CD4-positive, CD25-positive, alpha-beta regulatory T cell (primary cell): ENCODE data around the gene FSTL4. TPM values are rescaled to one million over a fixed set of nuclear protein-coding genes. Genes with fewer than 3 reads are reported as not detected.
A peak's percentile ranks its signal among the peaks of the same experiment; 100 is the strongest.

Experiments used
- ATAC-seq, 2 donors: fragments of 150-1000 bp; cut with Tn5 transposase; one replicate each; pipeline ENCODE4 v1.10.0; 2021; ENCODE audit warnings: low read depth in 2 of 2, moderate number of reproducible peaks in 2 of 2, moderate library complexity in 1 of 2
- DNase-seq, 3 donors: peaks; one replicate each; pipeline versions ENCODE4 v3.0.0 to v3.0.0-alpha.2; 2012 to 2022; ENCODE audit warnings: mixed read lengths in 1 of 3
- H3K27ac ChIP-seq: one replicate; pipeline ENCODE4 v1.7.0; 2013; ENCODE audit warnings: mild to moderate bottlenecking, low read length; ENCODE audit not compliant: insufficient read depth, poor library complexity, severe bottlenecking
- H3K27me3 ChIP-seq: one replicate; pipeline ENCODE4 v1.7.0; 2013; ENCODE audit warnings: low read length; ENCODE audit not compliant: control insufficient read depth, insufficient read depth
- H3K36me3 ChIP-seq: one replicate; pipeline ENCODE4 v1.7.0; 2013; ENCODE audit warnings: mild to moderate bottlenecking, low read length, moderate library complexity; ENCODE audit not compliant: control insufficient read depth, insufficient read depth
- H3K4me1 ChIP-seq: 2 replicates; pipeline ENCODE4 v1.7.0; 2013; ENCODE audit warnings: mild to moderate bottlenecking, low read length; ENCODE audit not compliant: insufficient read depth, control insufficient read depth, poor library complexity, severe bottlenecking
- H3K4me3 ChIP-seq: one replicate; pipeline ENCODE4 v1.7.0; 2013; ENCODE audit warnings: low read depth, mild to moderate bottlenecking, low read length, moderate library complexity
- H3K9me3 ChIP-seq, 2 experiments: 1 replicate in 1 of 2; 2 replicates in 1 of 2; pipeline ENCODE4 v1.7.0; 2013; ENCODE audit warnings: low read length in 2 of 2, mild to moderate bottlenecking in 1 of 2, moderate library complexity in 1 of 2; ENCODE audit not compliant: control insufficient read depth in 2 of 2
- H3K27ac Mint-ChIP-seq, 3 donors: one replicate each; pipeline ENCODE4 v1.8.0; 2020 to 2022; ENCODE audit warnings: mild to moderate bottlenecking in 3 of 3, mixed read lengths in 3 of 3, moderate library complexity in 2 of 3
- H3K27me3 Mint-ChIP-seq: one replicate; pipeline ENCODE4 v1.8.0; 2022; ENCODE audit warnings: mild to moderate bottlenecking, mixed read lengths
- H3K36me3 Mint-ChIP-seq: one replicate; pipeline ENCODE4 v1.8.0; 2020; ENCODE audit warnings: mixed read lengths
- H3K4me1 Mint-ChIP-seq, 4 donors: one replicate each; pipeline ENCODE4 v1.8.0; 2020 to 2022; ENCODE audit warnings: mixed read lengths in 4 of 4, mild to moderate bottlenecking in 1 of 4
- H3K4me3 Mint-ChIP-seq, 4 donors: one replicate each; pipeline ENCODE4 v1.8.0; 2020 to 2022; ENCODE audit warnings: mild to moderate bottlenecking in 4 of 4, mixed read lengths in 4 of 4, moderate library complexity in 3 of 4
- H3K9me3 Mint-ChIP-seq, 7 donors: one replicate each; pipeline ENCODE4 v1.8.0; 2020 to 2022; ENCODE audit warnings: mixed read lengths in 7 of 7, mild to moderate bottlenecking in 3 of 7, moderate library complexity in 2 of 7
- polyA plus RNA-seq, 4 donors: library from polyadenylated mRNA; unstranded; fragments of 300-500 nt; fragmentation: Illumina TruSeq; gene quantifications; one replicate each; pipeline ENCODE4 v1.2.3, GENCODE V29; 2021
- total RNA-seq: library from RNA; stranded (reverse); gene quantifications from one replicate; pipeline ENCODE4 v1.2.3, GENCODE V29; 2022

The FSTL4 gene
- total and polyA plus RNA-seq, 5 donors from 2014 or later, result 0.57 TPM; not detected in 4

- H3K4me1 ChIP-seq, result no peaks in the 10 kb centered on the region
- Mint-ChIP-seq H3K27me3 (peaks cover 10% of the 10 kb centered on the region), H3K36me3 (no peaks in the 10 kb centered on the region), H3K27ac (no peak overlapping the region), H3K4me3 (no peak overlapping the region), H3K9me3 (no peaks in the 10 kb centered on the region), H3K4me1 (no peaks in the 10 kb centered on the region)
- DNase-seq, result no peak
- no peak overlapping the region for H3K4me3 ChIP-seq
- H3K36me3 ChIP-seq, result no peaks in the 10 kb centered on the region
- no peak overlapping the region for H3K27ac ChIP-seq
- no peak for ATAC-seq
- no peaks in the 10 kb centered on the region for H3K27me3 ChIP-seq
- H3K9me3 ChIP-seq, result no peaks in the 10 kb centered on the region
These were observed 183.3 kb downstream of the FSTL4 start for GRCh38 chr5:133429046-133429445.

GRCh38 chr5:133428072-133428660 lies 184.2 kb downstream of the FSTL4 start:
- no peaks in the 10 kb centered on the region for H3K27me3 ChIP-seq
- peaks cover 4% of the 10 kb centered on the region for H3K4me1 ChIP-seq
- H3K27ac ChIP-seq, result no peak overlapping the region
- DNase-seq, result no peak
- Mint-ChIP-seq H3K9me3 (no peaks in the 10 kb centered on the region), H3K36me3 (no peaks in the 10 kb centered on the region), H3K4me1 (peaks cover 0 to 5% (median 2%) of the 10 kb centered on the region in 4 donors), H3K27ac (no peak overlapping the region), H3K27me3 (peaks cover 5% of the 10 kb centered on the region), H3K4me3 (no peak overlapping the region)
- H3K36me3 ChIP-seq, result no peaks in the 10 kb centered on the region
- H3K4me3 ChIP-seq, result no peak overlapping the region
- ATAC-seq, result no peak
- no peaks in the 10 kb centered on the region for H3K9me3 ChIP-seq

DNA sequence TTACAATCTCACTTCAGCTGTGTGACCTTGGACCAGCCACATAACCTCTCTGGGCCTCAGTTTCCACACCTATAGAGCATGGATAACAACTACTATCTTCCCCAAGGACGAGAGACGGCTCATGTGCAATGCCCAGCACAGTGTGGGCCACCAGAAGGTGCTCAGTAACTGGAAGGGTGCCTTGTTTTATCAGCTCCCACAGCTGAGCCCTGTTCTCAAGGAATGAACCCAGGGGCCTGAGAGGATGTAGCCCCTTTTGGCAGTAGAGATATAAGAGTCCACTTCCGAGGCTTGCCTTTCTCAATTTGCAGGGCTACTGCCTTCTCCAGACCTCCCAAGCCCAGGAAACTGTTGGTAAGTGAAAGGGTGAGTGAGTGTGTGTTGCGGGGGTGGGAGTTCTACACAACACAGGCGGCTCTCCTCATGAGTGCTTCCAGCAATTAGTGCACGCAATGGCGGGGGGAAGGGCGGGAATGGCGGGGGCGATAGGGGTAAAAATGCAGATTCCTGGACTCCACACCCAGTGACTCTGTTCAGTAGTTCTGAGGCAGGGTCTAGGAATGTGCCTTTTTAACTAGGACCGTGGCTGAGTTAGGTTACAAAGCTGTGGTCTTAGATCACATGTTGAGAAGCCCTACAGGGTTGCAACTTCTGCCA lies 185.1 kb downstream of the FSTL4 start:
- Mint-ChIP-seq H3K36me3 (no peaks in the 10 kb centered on the region), H3K27ac (no peak overlapping the region), H3K9me3 (no peaks in the 10 kb centered on the region), H3K27me3 (peaks cover 2% of the 10 kb centered on the region), H3K4me3 (no peak overlapping the region), H3K4me1 (peaks cover 0 to 5% (median 2%) of the 10 kb centered on the region in 4 donors)
- H3K36me3 ChIP-seq, result no peaks in the 10 kb centered on the region
- no peaks in the 10 kb centered on the region for H3K27me3 ChIP-seq
- H3K27ac ChIP-seq, result no peak overlapping the region
- H3K9me3 ChIP-seq, result no peaks in the 10 kb centered on the region
- ATAC-seq, result no peak
- no peak for DNase-seq
- H3K4me1 ChIP-seq, result peaks cover 4% of the 10 kb centered on the region
- no peak overlapping the region for H3K4me3 ChIP-seq

DNA sequence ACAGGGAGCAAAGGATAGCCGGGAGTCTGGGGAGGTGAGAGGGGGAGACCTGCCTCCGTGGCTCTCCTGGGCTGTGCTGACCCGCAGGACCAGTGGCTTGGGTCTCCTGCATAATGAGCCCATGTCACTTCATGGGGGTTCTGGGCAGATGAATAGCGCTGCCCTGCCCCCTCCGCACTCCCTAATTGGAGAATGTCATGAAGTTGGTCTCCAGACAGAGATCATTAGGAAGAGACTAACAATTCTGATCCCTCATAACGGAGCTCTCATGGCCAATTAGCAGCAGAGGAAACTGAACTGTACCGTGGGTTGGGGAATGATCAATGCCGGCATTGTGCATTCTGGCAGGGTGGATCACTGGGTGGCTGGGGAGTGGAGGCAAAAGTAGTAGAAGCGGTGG lies 186.1 kb downstream of the FSTL4 start:
- Mint-ChIP-seq H3K27me3 (peaks cover 8% of the 10 kb centered on the region), H3K4me3 (no peak overlapping the region), H3K4me1 (peaks cover 0 to 5% (median 2%) of the 10 kb centered on the region in 4 donors), H3K9me3 (no peaks in the 10 kb centered on the region), H3K27ac (no peak overlapping the region), H3K36me3 (no peaks in the 10 kb centered on the region)
- Histone ChIP-seq H3K4me3 (no peak overlapping the region), H3K27ac (no peak overlapping the region), H3K27me3 (no peaks in the 10 kb centered on the region), H3K36me3 (no peaks in the 10 kb centered on the region), H3K4me1 (peaks cover 4% of the 10 kb centered on the region), H3K9me3 (no peaks in the 10 kb centered on the region)
- DNase-seq (no peak), ATAC-seq (no peak)

DNA sequence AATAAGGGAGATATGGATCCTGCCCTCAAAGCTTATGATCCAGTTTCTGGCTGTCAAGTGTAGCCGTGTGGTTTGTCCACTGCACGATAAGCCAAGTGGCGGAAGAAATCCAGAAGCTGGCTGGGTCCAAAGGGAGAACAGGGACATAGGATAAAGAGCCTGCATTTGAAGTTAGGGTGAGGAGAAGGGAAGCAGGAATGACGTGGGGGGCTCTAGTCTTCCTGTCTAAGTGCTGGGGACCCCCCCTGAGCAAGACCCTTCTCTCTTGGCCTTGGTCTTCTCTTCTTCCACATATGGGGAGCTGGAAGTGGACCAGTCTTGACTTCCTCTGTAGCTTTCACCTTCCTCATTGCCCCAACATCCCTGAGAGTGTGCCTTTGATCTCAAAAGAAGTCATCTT lies 186.6 kb downstream of the FSTL4 start:
- H3K27ac ChIP-seq, result no peak overlapping the region
- DNase-seq, result no peak
- peaks cover 4% of the 10 kb centered on the region for H3K4me1 ChIP-seq
- no peaks in the 10 kb centered on the region for H3K9me3 ChIP-seq
- H3K4me3 ChIP-seq, result no peak overlapping the region
- Mint-ChIP-seq H3K36me3 (no peaks in the 10 kb centered on the region), H3K27me3 (peaks cover 8% of the 10 kb centered on the region), H3K9me3 (no peaks in the 10 kb centered on the region), H3K4me1 (peaks cover 0 to 5% (median 2%) of the 10 kb centered on the region in 4 donors), H3K27ac (no peak overlapping the region), H3K4me3 (no peak overlapping the region)
- ATAC-seq, result no peak
- H3K27me3 ChIP-seq, result no peaks in the 10 kb centered on the region
- H3K36me3 ChIP-seq, result no peaks in the 10 kb centered on the region

GRCh38 chr5:133425222-133425621 lies 187.1 kb downstream of the FSTL4 start:
- peaks cover 12% of the 10 kb centered on the region for H3K27me3 Mint-ChIP-seq
- Histone ChIP-seq H3K9me3 (no peaks in the 10 kb centered on the region), H3K27me3 (no peaks in the 10 kb centered on the region), H3K36me3 (no peaks in the 10 kb centered on the region), H3K4me1 (peaks cover 4% of the 10 kb centered on the region), H3K27ac (no peak overlapping the region), H3K4me3 (no peak overlapping the region)
- no peaks in the 10 kb centered on the region for H3K9me3 Mint-ChIP-seq
- no peak overlapping the region for H3K4me3 Mint-ChIP-seq
- no peaks in the 10 kb centered on the region for H3K36me3 Mint-ChIP-seq
- H3K27ac Mint-ChIP-seq, result no peak overlapping the region
- DNase-seq, result no peak
- no peak for ATAC-seq
- H3K4me1 Mint-ChIP-seq, result peaks cover 0 to 5% (median 2%) of the 10 kb centered on the region in 4 donors

DNA sequence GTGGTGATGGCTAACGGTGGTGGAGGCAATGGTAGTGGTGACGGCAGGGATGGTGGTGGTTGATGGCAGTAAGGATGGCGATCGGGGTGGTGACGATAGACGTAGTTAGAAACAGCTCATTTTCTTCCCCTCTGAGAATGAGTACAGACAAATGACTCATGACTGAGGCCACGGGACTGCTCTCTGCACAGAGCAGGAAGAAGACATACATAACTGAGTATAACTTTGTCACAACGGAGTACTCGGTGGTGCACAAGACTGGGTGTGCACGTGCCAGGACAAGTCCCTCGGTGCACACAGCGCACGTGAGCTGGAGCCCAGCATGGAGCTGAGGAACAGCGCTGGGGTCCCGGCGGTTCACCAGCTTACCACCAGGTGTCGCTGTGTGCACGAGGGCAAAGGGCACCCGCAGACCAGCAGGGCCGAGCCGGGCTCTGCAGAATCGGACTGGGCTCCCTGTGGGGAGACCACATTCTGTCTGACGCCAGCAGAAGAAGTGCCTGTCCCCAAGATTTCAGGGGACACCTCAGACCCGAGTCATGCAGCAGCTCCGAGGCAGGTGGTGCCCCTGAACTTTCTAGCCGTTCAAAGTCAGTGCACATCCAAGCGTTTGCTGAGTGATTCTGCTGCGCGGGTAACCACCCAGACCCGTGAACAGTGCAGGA lies 188.6 kb downstream of the FSTL4 start:
- no peak overlapping the region for H3K27ac ChIP-seq
- Mint-ChIP-seq H3K27ac (peak overlapping the region in 1 of 3 donors; percentile 72), H3K36me3 (no peaks in the 10 kb centered on the region), H3K9me3 (peaks cover 0 to 2% (median 0%) of the 10 kb centered on the region in 7 donors), H3K4me1 (peaks cover 0 to 5% (median 2%) of the 10 kb centered on the region in 4 donors), H3K4me3 (no peak overlapping the region), H3K27me3 (peaks cover 12% of the 10 kb centered on the region)
- peak; percentile 47 to 50 for ATAC-seq
- peaks cover 4% of the 10 kb centered on the region for H3K4me1 ChIP-seq
- H3K36me3 ChIP-seq, result no peaks in the 10 kb centered on the region
- H3K27me3 ChIP-seq, result no peaks in the 10 kb centered on the region
- peak; percentile 18 to 45 (median 27) for DNase-seq
- no peaks in the 10 kb centered on the region for H3K9me3 ChIP-seq
- H3K4me3 ChIP-seq, result no peak overlapping the region
